BJ (cell line): ENCODE data around the gene ERGIC2. TPM values are rescaled to one million over a fixed set of nuclear protein-coding genes. Genes with fewer than 3 reads are reported as not detected.

ENCODE experiments used
- CTCF ChIA-PET: fragments of 350-600 bp; formaldehyde crosslinking; extraction: SDS; loops from one replicate; lab custom pipeline; 2021; ENCODE audit warnings: antibody characterized with exemption, inconsistent platforms; lab: Yijun Ruan, JAX
- POLR2A ChIA-PET: fragments of 300-600 bp; sonication (Branson Sonifier 250); formaldehyde crosslinking; extraction: SDS; loops from one replicate; lab custom pipeline; 2021; ENCODE audit warnings: antibody characterized with exemption; lab: Charles Lee
- DNase-seq: peaks from one replicate; pipeline ENCODE4 v3.0.0-alpha.2; 2011; ENCODE audit warnings: low read depth
- H3K27me3 ChIP-seq: 2 replicates; pipeline ENCODE4 v1.6.0; 2011; ENCODE audit warnings: low read length; ENCODE audit not compliant: control insufficient read depth, insufficient read depth
- H3K36me3 ChIP-seq: 2 replicates; pipeline ENCODE4 v1.5.1; 2011; ENCODE audit warnings: low read length; ENCODE audit not compliant: control insufficient read depth, insufficient read depth
- H3K4me3 ChIP-seq: 2 replicates; pipeline ENCODE4 v1.5.1; 2011; ENCODE audit warnings: low read depth, mild to moderate bottlenecking, control low read depth, low read length
- CTCF ChIP-seq: IDR thresholded peaks from 2 replicates; pipeline ENCODE4 v1.5.1; 2011; ENCODE audit warnings: low read depth, mild to moderate bottlenecking, control low read depth, inconsistent platforms, low read length, moderate library complexity; ENCODE audit not compliant: insufficient read depth
- polyA plus RNA-seq: library from polyadenylated mRNA; depleted of rRNA; stranded (reverse); fragments of >200 nt; gene quantifications from 2 replicates; pipeline ENCODE4 v1.2.3, GENCODE V29; 2011

ERGIC2 gene
- polyA plus RNA-seq, 1 experiment: 16.9 TPM

GRCh38 chr12:29317556-29318363 lies 63.2 kb downstream of the ERGIC2 start:
- Histone ChIP-seq H3K36me3 (no peaks in the 10 kb centered on the region), H3K4me3 (no peak overlapping the region), H3K27me3 (no peaks in the 10 kb centered on the region)
- no peak for DNase-seq
- ChIA-PET POLR2A (no interaction called here), CTCF (interaction anchor here (0.6 to 1.9 kb wide), 6 partner anchors 10 to 245 kb away, joined by 3 to 10 read pairs (median 6); no protein-coding TSS in a partner anchor)
- TF ChIP-seq CTCF: peak; percentile 45

DNA sequence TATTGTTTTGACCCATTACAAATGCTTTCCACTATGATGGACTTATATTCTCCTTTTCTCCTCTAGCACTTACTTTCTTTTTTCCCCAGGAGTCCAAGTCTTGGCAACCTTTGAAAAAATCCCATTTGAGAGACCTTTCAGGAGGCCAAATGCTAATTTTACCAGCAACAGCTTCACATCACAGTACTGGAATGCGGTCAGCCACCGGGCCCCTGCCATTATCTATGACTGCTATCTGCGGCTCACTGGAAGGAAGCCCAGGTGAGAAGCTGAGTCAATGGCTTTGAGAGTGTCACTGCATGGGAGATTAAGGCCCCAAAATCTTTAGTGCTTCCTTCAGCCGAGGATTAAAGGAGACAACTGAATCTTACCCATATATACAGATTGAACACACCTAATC lies 64.2 kb downstream of the ERGIC2 start:
- CTCF ChIA-PET: interaction anchor here (1.4 to 1.9 kb wide), 3 partner anchors 9 to 228 kb away, joined by 5 to 9 read pairs (median 7); no protein-coding TSS in a partner anchor
- DNase-seq: no peak

DNA sequence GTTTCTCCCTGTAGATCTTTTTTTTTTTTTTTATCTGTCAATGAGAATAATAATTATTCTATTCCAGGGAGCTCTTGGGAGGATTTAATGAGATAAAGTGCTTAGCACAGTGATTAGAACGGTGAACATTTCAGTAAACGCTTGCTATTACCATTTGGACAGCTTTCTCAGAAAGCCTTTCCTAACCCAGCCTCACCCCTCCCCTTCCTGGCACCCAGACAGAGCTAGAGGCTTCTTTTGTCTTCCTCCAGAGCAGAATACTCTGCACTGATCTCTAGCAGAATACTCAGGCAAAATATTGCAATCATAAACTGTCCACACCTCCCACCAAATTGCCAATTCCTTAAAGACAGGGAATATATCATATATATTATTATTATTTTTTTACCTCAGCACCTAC lies 66.6 kb downstream of the ERGIC2 start:
- no peaks in the 10 kb centered on the region for H3K36me3 ChIP-seq
- H3K27me3 ChIP-seq: no peaks in the 10 kb centered on the region
- DNase-seq: no peak
- ChIA-PET POLR2A (no interaction called here), CTCF (interaction anchor here (0.6 kb wide), 1 partner anchor 82 kb away, joined by 3 read pairs; no protein-coding TSS in a partner anchor)
- H3K4me3 ChIP-seq: no peak overlapping the region
- TF ChIP-seq CTCF: no peak

More for the DNA sequence above, 64.2 kb downstream of the ERGIC2 start:
- POLR2A ChIA-PET: interaction anchor here (0.6 kb wide), 1 partner anchor 124 kb away, joined by 3 read pairs; no protein-coding TSS in a partner anchor
- no peak for TF ChIP-seq CTCF
- H3K36me3 ChIP-seq: no peaks in the 10 kb centered on the region
- no peak overlapping the region for H3K4me3 ChIP-seq
- H3K27me3 ChIP-seq: no peaks in the 10 kb centered on the region

DNA sequence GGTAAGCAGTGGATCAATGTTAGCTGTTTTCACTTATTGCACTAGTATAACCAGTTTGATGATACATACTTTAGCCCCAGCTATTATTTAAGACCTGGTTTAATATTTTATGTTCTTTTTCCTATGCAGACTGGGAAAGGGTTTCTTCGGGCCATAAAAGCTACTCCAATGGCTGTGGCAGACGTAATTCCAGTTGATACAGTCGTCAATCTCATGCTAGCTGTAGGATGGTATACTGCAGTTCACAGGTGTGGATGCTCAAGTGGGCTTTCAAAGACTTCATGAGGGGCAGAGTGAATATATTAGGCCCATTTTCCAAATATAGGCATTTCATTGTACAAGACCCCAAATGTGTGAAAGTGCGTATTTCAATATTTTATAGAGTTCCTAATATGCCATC lies 70.1 kb downstream of the ERGIC2 start:
- ChIA-PET POLR2A (interaction anchor here (0.6 kb wide), 1 partner anchor 1696 kb away, joined by 3 read pairs; no protein-coding TSS in a partner anchor), CTCF (interaction anchor here (1.6 kb wide), 1 partner anchor 188 kb away, joined by 3 read pairs; no protein-coding TSS in a partner anchor)
- H3K36me3 ChIP-seq: no peaks in the 10 kb centered on the region
- no peak for DNase-seq
- H3K4me3 ChIP-seq: no peak overlapping the region
- H3K27me3 ChIP-seq: no peaks in the 10 kb centered on the region
- no peak for TF ChIP-seq CTCF

DNA sequence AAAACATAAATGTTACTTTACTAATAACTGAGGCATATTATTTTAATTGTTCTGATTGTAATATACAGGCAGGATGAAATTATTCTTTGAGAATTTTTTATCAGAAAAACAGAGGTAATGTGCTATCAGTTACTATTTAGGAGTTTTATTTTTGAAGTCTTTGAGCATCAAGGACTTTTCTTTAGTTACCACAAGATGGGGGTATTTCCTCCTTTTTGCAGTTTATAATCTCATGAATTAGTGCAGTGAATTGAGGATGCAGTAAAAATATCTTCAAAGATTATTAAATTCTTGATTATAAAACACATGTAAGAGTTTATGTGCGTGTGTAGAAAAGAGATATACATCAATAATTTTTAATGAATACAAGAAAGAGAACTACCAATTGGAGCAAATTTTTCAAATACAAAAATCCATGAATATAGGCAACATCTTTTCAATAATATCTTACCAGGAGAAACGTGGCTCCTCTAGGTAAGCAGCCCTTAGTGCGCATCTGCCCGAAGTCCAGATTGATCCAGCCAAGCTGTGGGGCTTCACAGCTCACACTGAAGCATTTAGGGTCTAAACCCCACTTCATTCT lies 71.6 kb downstream of the ERGIC2 start:
- Histone ChIP-seq H3K27me3 (no peaks in the 10 kb centered on the region), H3K4me3 (no peak overlapping the region), H3K36me3 (no peaks in the 10 kb centered on the region)
- peak; percentile 50 for TF ChIP-seq CTCF
- no peak for DNase-seq
- POLR2A ChIA-PET: no interaction called here
- CTCF ChIA-PET: interaction anchor here (0.5 to 2.4 kb wide), 8 partner anchors 11 to 236 kb away, joined by 3 to 7 read pairs (median 4); no protein-coding TSS in a partner anchor
